Naive B cell (primary cell): Measurements from ENCODE around the gene NAPSA. TPM values are rescaled to one million over a fixed set of nuclear protein-coding genes. Genes with fewer than 3 reads are reported as not detected.

Experiments used
- ATAC-seq, 2 donors: fragments of 150-1000 bp; cut with Tn5 transposase; 2 replicates each; pipeline ENCODE4 v1.10.0; 2021; ENCODE audit warnings: low read depth in 2 of 2, mild to moderate bottlenecking in 2 of 2, moderate library complexity in 2 of 2
- DNase-seq: peaks from one replicate; pipeline ENCODE4 v3.0.0; 2022
- H3K27ac Mint-ChIP-seq, 6 donors: one replicate each; pipeline ENCODE4 v1.8.0; 2020 to 2022; ENCODE audit warnings: mild to moderate bottlenecking in 6 of 6, mixed read lengths in 6 of 6, moderate library complexity in 5 of 6, inconsistent platforms in 2 of 6
- H3K27me3 Mint-ChIP-seq, 3 donors: one replicate each; pipeline ENCODE4 v1.8.0; 2021 to 2022; ENCODE audit warnings: mixed read lengths in 3 of 3, mild to moderate bottlenecking in 1 of 3
- H3K36me3 Mint-ChIP-seq, 2 donors: one replicate each; pipeline ENCODE4 v1.8.0; 2020 to 2022; ENCODE audit warnings: mixed read lengths in 2 of 2, inconsistent platforms in 1 of 2, mild to moderate bottlenecking in 1 of 2
- H3K4me1 Mint-ChIP-seq, 3 donors: one replicate each; pipeline ENCODE4 v1.8.0; 2020 to 2022; ENCODE audit warnings: mixed read lengths in 3 of 3, inconsistent platforms in 1 of 3, mild to moderate bottlenecking in 1 of 3, moderate library complexity in 1 of 3
- H3K4me3 Mint-ChIP-seq, 8 donors: one replicate each; pipeline ENCODE4 v1.8.0; 2020 to 2022; ENCODE audit warnings: mild to moderate bottlenecking in 8 of 8, mixed read lengths in 8 of 8, moderate library complexity in 8 of 8, inconsistent platforms in 2 of 8
- H3K9me3 Mint-ChIP-seq, 7 donors: one replicate each; pipeline ENCODE4 v1.8.0; 2020 to 2022; ENCODE audit warnings: mixed read lengths in 7 of 7, mild to moderate bottlenecking in 5 of 7, inconsistent platforms in 2 of 7, moderate library complexity in 1 of 7
- polyA plus RNA-seq, 6 donors: library from polyadenylated mRNA; unstranded; fragments of 300-500 nt; fragmentation: Illumina TruSeq; gene quantifications; one replicate each; pipeline ENCODE4 v1.2.3, GENCODE V29; 2021; ENCODE audit warnings: low read depth in 6 of 6

NAPSA gene
- polyA plus RNA-seq, 6 donors from 2014 or later = 0.38 to 1.8 (median 1.1) TPM; not detected in 1

GRCh38 chr19:50310759-50311465 is 54.5 kb downstream of the NAPSA start:
- H3K27me3 Mint-ChIP-seq = peaks cover 48 to 93% (median 69%) of the 10 kb centered on the region in 3 donors
- ATAC-seq (no peak), DNase-seq (no peak)
- H3K4me3 Mint-ChIP-seq = no peak overlapping the region
- peaks cover 4 to 32% of the 10 kb centered on the region in 2 donors for H3K36me3 Mint-ChIP-seq
- H3K27ac Mint-ChIP-seq = no peak overlapping the region
- peaks cover 22 to 30% (median 23%) of the 10 kb centered on the region in 3 donors for H3K4me1 Mint-ChIP-seq
- H3K9me3 Mint-ChIP-seq = peaks cover 5 to 23% (median 15%) of the 10 kb centered on the region in 7 donors

GRCh38 chr19:50309396-50310125 is 55.9 kb downstream of the NAPSA start:
- Mint-ChIP-seq H3K4me1 (peaks cover 13 to 20% (median 15%) of the 10 kb centered on the region in 3 donors), H3K27me3 (peaks cover 47 to 90% (median 65%) of the 10 kb centered on the region in 3 donors)
- no peak for DNase-seq

DNA sequence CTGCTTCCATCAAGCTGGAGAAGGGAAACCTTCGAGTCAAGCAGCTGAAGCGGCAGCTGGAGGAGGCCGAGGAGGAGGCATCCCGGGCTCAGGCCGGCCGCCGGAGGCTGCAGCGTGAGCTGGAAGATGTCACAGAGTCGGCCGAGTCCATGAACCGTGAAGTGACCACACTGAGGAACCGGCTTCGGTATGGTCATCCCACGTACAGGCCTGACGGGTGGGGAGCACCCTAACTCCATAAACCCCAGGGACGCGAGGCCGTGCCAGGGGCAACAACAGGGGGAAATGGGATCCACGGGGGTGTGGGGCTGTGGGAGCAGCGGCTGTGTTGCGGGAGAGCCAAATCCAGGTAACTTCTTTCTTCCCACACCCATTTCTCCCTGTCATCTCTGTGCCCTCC is 56.4 kb downstream of the NAPSA start:
- DNase-seq = no peak
- Mint-ChIP-seq H3K27me3 (peaks cover 43 to 86% (median 64%) of the 10 kb centered on the region in 3 donors), H3K4me3 (no peak overlapping the region), H3K27ac (no peak overlapping the region), H3K4me1 (peaks cover 8 to 14% (median 11%) of the 10 kb centered on the region in 3 donors), H3K36me3 (peaks cover 4 to 23% of the 10 kb centered on the region in 2 donors), H3K9me3 (peaks cover 4 to 25% (median 13%) of the 10 kb centered on the region in 7 donors)
- ATAC-seq = no peak

More at GRCh38 chr19:50309396-50310125, 55.9 kb downstream of the NAPSA start:
- Mint-ChIP-seq H3K27ac (no peak overlapping the region), H3K4me3 (no peak overlapping the region), H3K9me3 (peaks cover 4 to 25% (median 13%) of the 10 kb centered on the region in 7 donors), H3K36me3 (peaks cover 4 to 23% of the 10 kb centered on the region in 2 donors)
- ATAC-seq = no peak

Other genes starting within 250 kb of the NAPSA start
- gene IZUMO2, start 202.4 kb downstream of the NAPSA start, polyA plus RNA-seq = not detected
- not detected for gene MYH14, start 162.0 kb downstream of the NAPSA start, polyA plus RNA-seq
- under 1 TPM in 2 of 6 donors, not detected in 4; 0.08 to 0.12 TPM for gene KCNC3, start 36.3 kb downstream of the NAPSA start, polyA plus RNA-seq
- 100 to 1,000 TPM in 1 of 6 donors, 10 to 100 TPM in 5; 70.9 to 115 (median 76.1) TPM for gene NR1H2, start 10.8 kb upstream of the NAPSA start, polyA plus RNA-seq
- gene POLD1, start 18.7 kb upstream of the NAPSA start, polyA plus RNA-seq = 10 to 100 TPM; 22.9 to 46.7 (median 32.1) TPM
- 100 to 1,000 TPM; 218 to 343 (median 286) TPM for gene SPIB, start 53.3 kb upstream of the NAPSA start, polyA plus RNA-seq
- 1 to 10 TPM in 3 of 6 donors, under 1 TPM in 2, not detected in 1; 0.44 to 6.6 (median 1.2) TPM for gene MYBPC2, start 67.3 kb upstream of the NAPSA start, polyA plus RNA-seq
- 10 to 100 TPM in 1 of 6 donors, 1 to 10 TPM in 5; 7.0 to 11.9 (median 8.6) TPM for gene EMC10, start 110.9 kb upstream of the NAPSA start, polyA plus RNA-seq
- gene GARIN5A, start 111.2 kb upstream of the NAPSA start, polyA plus RNA-seq = 1 to 10 TPM in 1 of 6 donors, under 1 TPM in 4, not detected in 1; 0.38 to 2.2 (median 0.50) TPM
- gene JOSD2, start 145.6 kb upstream of the NAPSA start, polyA plus RNA-seq = 10 to 100 TPM in 5 of 6 donors, 1 to 10 TPM in 1; 9.8 to 20.7 (median 12.2) TPM
- not detected for gene ASPDH, start 148.3 kb upstream of the NAPSA start, polyA plus RNA-seq
- gene LRRC4B, start 202.8 kb upstream of the NAPSA start, polyA plus RNA-seq = under 1 TPM in 1 of 6 donors, not detected in 5; 0.10 TPM